Body of pancreas (tissue), 4 donors: ENCODE results near the gene LECT2. TPM values are rescaled to one million over a fixed set of nuclear protein-coding genes. Genes with fewer than 3 reads are reported as not detected.

Source experiments
- ATAC-seq: fragments of 150-250 bp; one replicate; pipeline ENCODE4 v1.9.1; 2016
- DNase-seq, 4 donors: peaks; one replicate each; pipeline ENCODE4 v3.0.0-alpha.2; 2019
- H3K27ac ChIP-seq, 4 donors: fragments of 200-600 bp; sonication (generic); 1 replicate in 3 of 4; 2 replicates in 1 of 4; pipeline versions ENCODE4 v1.5.1 to v1.6.1; 2016 to 2019; ENCODE audit warnings: mild to moderate bottlenecking in 1 of 4, mixed read lengths in 1 of 4, moderate library complexity in 1 of 4
- H3K27me3 ChIP-seq, 2 donors: fragments of 200-600 bp; sonication (generic); one replicate each; pipeline ENCODE4 v1.6.0; 2016; ENCODE audit warnings: mild to moderate bottlenecking in 1 of 2
- H3K36me3 ChIP-seq, 2 donors: fragments of 200-600 bp; sonication (generic); replicated peaks in 1 of 2; 2 replicates each; pipeline ENCODE4 v1.5.1; 2016; ENCODE audit warnings: low read depth in 2 of 2; ENCODE audit not compliant: insufficient read depth in 1 of 2
- H3K4me1 ChIP-seq: fragments of 200-600 bp; sonication (generic); one replicate; pipeline ENCODE4 v1.6.0; 2016
- H3K4me3 ChIP-seq, 2 donors: fragments of 200-600 bp; sonication (generic); 1 replicate in 1 of 2; 2 replicates in 1 of 2; pipeline ENCODE4 v1.5.1; 2016 to 2019
- H3K9me3 ChIP-seq, 3 donors: fragments of 200-600 bp; sonication (generic); 1 replicate in 2 of 3; 2 replicates in 1 of 3; pipeline ENCODE4 v1.5.1; 2016
- CTCF ChIP-seq, 7 experiments: fragments of 450-650 bp in 4 of 7; fragments of 200-600 bp in 3 of 7; sonication (generic) in 3 of 7; IDR thresholded peaks; one replicate each; pipeline ENCODE4 v1.5.1; 2016 to 2019; ENCODE audit warnings: antibody characterized with exemption in 7 of 7
- POLR2A ChIP-seq, 3 donors: fragments of 450-650 bp; IDR thresholded peaks; one replicate each; pipeline ENCODE4 v1.6.1; 2016; ENCODE audit warnings: antibody characterized with exemption in 3 of 3, mild to moderate bottlenecking in 2 of 3
- WGBS, 2 donors: methylation state at CpG; one replicate each; pipeline ENCODE4 v1.1.5; 2017; 5-methylcytosine and 5-hydroxymethylcytosine counted together
- intact Hi-C: fragments of 100-400 bp; cut with DNase I; formaldehyde crosslinking; loops from one replicate; pipeline ENCODE4 v1.15.1; 2023
- total RNA-seq, 2 donors: library from RNA; depleted of rRNA; stranded (reverse); fragments of >200 nt; gene quantifications; one replicate each; pipeline ENCODE4 v1.1.0, GENCODE V29; 2016

Gene LECT2
- total RNA-seq, 2 donors from 2014 or later: not detected

- no peak for DNase-seq
- Histone ChIP-seq H3K27ac (no peak overlapping the region), H3K9me3 (no peaks in the 10 kb centered on the region), H3K27me3 (no peaks in the 10 kb centered on the region), H3K4me1 (no peaks in the 10 kb centered on the region), H3K4me3 (no peak overlapping the region), H3K36me3 (no peaks in the 10 kb centered on the region)
- WGBS, 2 donors: 47 to 67% methylated on average over 1 of the region's 1 CpG
- intact Hi-C loops: no loop called here
- TF ChIP-seq CTCF (IDR thresholded peaks at IDR 0.05) (no peak), POLR2A (IDR thresholded peaks at IDR 0.05) (no peak)
- ATAC-seq: no peak
These were observed 31.2 kb upstream of the LECT2 start for GRCh38 chr5:135985951-135986350.

GRCh38 chr5:135980620-135981019, 25.8 kb upstream of the LECT2 start:
- TF ChIP-seq CTCF (IDR thresholded peaks at IDR 0.05) (no peak), POLR2A (IDR thresholded peaks at IDR 0.05) (no peak)
- Histone ChIP-seq H3K9me3 (no peaks in the 10 kb centered on the region), H3K4me1 (no peaks in the 10 kb centered on the region), H3K36me3 (no peaks in the 10 kb centered on the region), H3K27ac (no peak overlapping the region), H3K4me3 (no peak overlapping the region), H3K27me3 (no peaks in the 10 kb centered on the region)
- DNase-seq (no peak), ATAC-seq (no peak)
- WGBS, 2 donors: 33 to 37% methylated on average over 1 of the region's 1 CpG
- intact Hi-C loops: no loop called here

GRCh38 chr5:135979510-135979909, 24.7 kb upstream of the LECT2 start:
- Histone ChIP-seq H3K4me1 (no peaks in the 10 kb centered on the region), H3K27me3 (no peaks in the 10 kb centered on the region), H3K9me3 (no peaks in the 10 kb centered on the region), H3K4me3 (no peak overlapping the region), H3K27ac (no peak overlapping the region), H3K36me3 (no peaks in the 10 kb centered on the region)
- ATAC-seq (no peak), DNase-seq (no peak)
- TF ChIP-seq CTCF (IDR thresholded peaks at IDR 0.05) (no peak), POLR2A (IDR thresholded peaks at IDR 0.05) (no peak)
- WGBS, 2 donors: 64 to 72% methylated on average over 1 of the region's 1 CpG
- intact Hi-C loops: no loop called here

GRCh38 chr5:135978993-135979392, 24.2 kb upstream of the LECT2 start:
- intact Hi-C loops: no loop called here
- no peak for DNase-seq

More at GRCh38 chr5:135978993-135979392, 24.2 kb upstream of the LECT2 start:
- no peaks in the 10 kb centered on the region for H3K9me3 ChIP-seq
- TF ChIP-seq CTCF (IDR thresholded peaks at IDR 0.05): no peak
- TF ChIP-seq POLR2A (IDR thresholded peaks at IDR 0.05): no peak
- H3K27ac ChIP-seq: no peak overlapping the region
- 85 to 87% methylated on average over 2 of the region's 2 CpGs for whole genome bisulfite sequencing, 2 donors
- no peaks in the 10 kb centered on the region for H3K27me3 ChIP-seq
- H3K36me3 ChIP-seq: no peaks in the 10 kb centered on the region
- ATAC-seq: no peak
- H3K4me1 ChIP-seq: no peaks in the 10 kb centered on the region
- H3K4me3 ChIP-seq: no peak overlapping the region
